Adrenal gland (tissue), 5 donors: ENCODE results near the gene RIPOR1.

Experiments used
- POLR2A ChIP-seq, 2 donors: fragments of 450-650 bp; IDR thresholded peaks; one replicate each; pipeline ENCODE4 v1.6.1; 2017; ENCODE audit warnings: antibody characterized with exemption in 2 of 2, mild to moderate bottlenecking in 2 of 2, moderate library complexity in 1 of 2
- TF ChIP-seq, protein P1 (sequence below), 6 experiments: fragments of 450-650 bp in 4 of 6; fragments of 200-600 bp in 2 of 6; sonication (generic) in 1 of 6; IDR thresholded peaks; 1 replicate in 5 of 6; 2 replicates in 1 of 6; pipeline versions ENCODE4 v1.5.1 to v1.8.0; 2016 to 2021; ENCODE audit warnings: antibody characterized with exemption in 6 of 6, mild to moderate bottlenecking in 2 of 6, moderate library complexity in 1 of 6
- donor health status: DM: no; HTN: no; CAD: no.

DNA sequence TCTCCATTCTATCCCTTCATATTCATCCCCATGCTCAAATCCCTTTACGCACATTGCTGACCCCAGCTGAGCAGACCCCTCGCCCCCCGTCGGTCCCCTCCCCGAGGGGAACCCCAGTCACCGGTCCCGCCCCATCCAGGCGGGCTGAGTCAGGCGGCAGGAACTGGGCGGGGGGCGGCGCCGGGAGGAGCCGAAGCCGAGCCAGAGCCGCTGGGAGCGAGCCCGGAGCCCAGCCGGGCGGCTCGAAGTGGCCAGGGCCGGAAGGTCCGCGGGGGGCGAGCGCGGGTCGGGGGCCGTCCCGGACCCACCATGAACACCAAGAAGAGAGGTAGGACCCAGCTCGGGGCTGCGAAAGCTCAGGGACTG lies 8.6 kb downstream of the RIPOR1 start:
- TF ChIP-seq, protein P1, sequence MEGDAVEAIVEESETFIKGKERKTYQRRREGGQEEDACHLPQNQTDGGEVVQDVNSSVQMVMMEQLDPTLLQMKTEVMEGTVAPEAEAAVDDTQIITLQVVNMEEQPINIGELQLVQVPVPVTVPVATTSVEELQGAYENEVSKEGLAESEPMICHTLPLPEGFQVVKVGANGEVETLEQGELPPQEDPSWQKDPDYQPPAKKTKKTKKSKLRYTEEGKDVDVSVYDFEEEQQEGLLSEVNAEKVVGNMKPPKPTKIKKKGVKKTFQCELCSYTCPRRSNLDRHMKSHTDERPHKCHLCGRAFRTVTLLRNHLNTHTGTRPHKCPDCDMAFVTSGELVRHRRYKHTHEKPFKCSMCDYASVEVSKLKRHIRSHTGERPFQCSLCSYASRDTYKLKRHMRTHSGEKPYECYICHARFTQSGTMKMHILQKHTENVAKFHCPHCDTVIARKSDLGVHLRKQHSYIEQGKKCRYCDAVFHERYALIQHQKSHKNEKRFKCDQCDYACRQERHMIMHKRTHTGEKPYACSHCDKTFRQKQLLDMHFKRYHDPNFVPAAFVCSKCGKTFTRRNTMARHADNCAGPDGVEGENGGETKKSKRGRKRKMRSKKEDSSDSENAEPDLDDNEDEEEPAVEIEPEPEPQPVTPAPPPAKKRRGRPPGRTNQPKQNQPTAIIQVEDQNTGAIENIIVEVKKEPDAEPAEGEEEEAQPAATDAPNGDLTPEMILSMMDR (IDR thresholded peaks at IDR 0.05): no peak
- TF ChIP-seq POLR2A (IDR thresholded peaks at IDR 0.05): peak in 1 of 2 donors; percentile 50
